Measurements from ENCODE around the gene HMGB4.

DNA sequence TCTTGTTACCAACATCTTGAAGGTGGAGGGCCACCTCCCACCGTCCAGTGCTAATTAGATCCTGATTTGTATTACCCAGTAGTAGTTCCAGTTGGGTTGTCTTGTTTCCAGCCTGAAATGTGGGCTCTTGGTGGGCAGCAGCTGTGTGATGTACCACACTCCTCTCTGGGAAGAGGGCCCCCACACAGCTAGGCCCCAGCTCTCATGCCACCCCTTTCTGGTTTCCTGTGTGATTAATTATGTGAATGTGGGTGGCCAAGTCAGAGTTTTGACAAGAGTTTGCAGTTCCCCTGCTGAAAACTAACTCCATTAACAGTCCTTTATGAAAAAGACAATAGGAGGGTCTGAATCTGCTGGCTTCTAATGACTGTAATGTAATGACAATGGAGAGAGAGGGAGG lies 3.8 kb downstream of the HMGB4 start:
- TF ChIP-seq TAF1 (IDR thresholded peaks at IDR 0.05; ENCODE audit: low read depth), result no peak
- TF ChIP-seq YY1 (IDR thresholded peaks at IDR 0.05; ENCODE audit: low read depth), result no peak
- no peak for TF ChIP-seq TEAD4 (IDR thresholded peaks at IDR 0.05)

All from Ishikawa (cell line).